NB4 (cell line): Measurements from ENCODE around the gene SVOP.

ENCODE experiments used
- CTCF ChIP-seq: IDR thresholded peaks from one replicate; pipeline ENCODE4 v1.5.1; 2012; ENCODE audit warnings: low read depth, low read length
- POLR2A ChIP-seq: IDR thresholded peaks from 2 replicates; pipeline ENCODE4 v1.6.1; 2011; ENCODE audit warnings: mild to moderate bottlenecking; ENCODE audit not compliant: insufficient read length; ENCODE audit errors: extremely low read depth
- TF ChIP-seq, protein P1 (sequence below): IDR thresholded peaks from 2 replicates; pipeline ENCODE4 v1.6.1; 2011; ENCODE audit warnings: low read depth, low read length

GRCh38 chr12:108966378-108967151 is 54.3 kb downstream of the SVOP start:
- TF ChIP-seq CTCF = no peak
- no peak for TF ChIP-seq POLR2A
- TF ChIP-seq, protein P1, sequence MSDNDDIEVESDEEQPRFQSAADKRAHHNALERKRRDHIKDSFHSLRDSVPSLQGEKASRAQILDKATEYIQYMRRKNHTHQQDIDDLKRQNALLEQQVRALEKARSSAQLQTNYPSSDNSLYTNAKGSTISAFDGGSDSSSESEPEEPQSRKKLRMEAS = no peak
